Panc1 (cell line): ENCODE measurements around the gene METTL16.

Source experiments
- CTCF ChIP-seq: fragments of 450-650 bp; IDR thresholded peaks from 2 replicates; pipeline ENCODE4 v1.5.1; 2017; ENCODE audit warnings: mild to moderate bottlenecking
- POLR2AphosphoS5 ChIP-seq: IDR thresholded peaks from 2 replicates; pipeline ENCODE4 v1.6.1; 2012; ENCODE audit warnings: mild to moderate bottlenecking, low read depth, low read length, moderate library complexity
- REST ChIP-seq, 2 experiments: IDR thresholded peaks; 2 replicates each; pipeline ENCODE4 v1.6.1; 2011 to 2012; ENCODE audit warnings: low read depth in 2 of 2, control low read depth in 1 of 2, low read length in 1 of 2, mild to moderate bottlenecking in 1 of 2, moderate library complexity in 1 of 2; ENCODE audit not compliant: insufficient read depth in 1 of 2
- TCF7L2 ChIP-seq: IDR thresholded peaks from 2 replicates; pipeline ENCODE4 v1.6.1; 2011; ENCODE audit warnings: mild to moderate bottlenecking, low read depth, low read length, inconsistent platforms

- TF ChIP-seq CTCF: no peak
- TF ChIP-seq TCF7L2: no peak
- no peak for TF ChIP-seq REST (IDR thresholded peaks at IDR 0.05; ENCODE audit: insufficient read depth in 1 of 2, low read depth in 2 of 2, low read length in 1 of 2)
- no peak for TF ChIP-seq POLR2AphosphoS5
Measured at GRCh38 chr17:2485970-2486369, 25.7 kb downstream of the METTL16 start.
